GM11168 (cell line): ENCODE results near the gene MYD88.

Experiments
- in situ Hi-C: fragments of 300-500 bp; cut with MboI; formaldehyde crosslinking; loops from one replicate; pipeline ENCODE4 v1.12.0; 2022; ENCODE audit warnings: low sequenced_read_pairs; ENCODE audit not compliant: unreplicated experiment

MYD88 gene

GRCh38 chr3:38139191-38139590, 730 bp downstream of the MYD88 start:
- in situ Hi-C loops: loop anchor here (25.0 kb wide), 1 partner anchor 348 kb away; the partner anchor contains the start of gene EXOG

GRCh38 chr3:38139652-38140051, 1.2 kb downstream of the MYD88 start:
- in situ Hi-C loops: loop anchor here (25.0 kb wide), 1 partner anchor 348 kb away; the partner anchor contains the start of gene EXOG

- in situ Hi-C loops: loop anchor here (25.0 kb wide), 1 partner anchor 347 kb away; the partner anchor contains the start of gene EXOG
These were observed 2.1 kb downstream of the MYD88 start for GRCh38 chr3:38140326-38141172.

GRCh38 chr3:38141173-38141951, 2.9 kb downstream of the MYD88 start:
- in situ Hi-C loops: loop anchor here (25.0 kb wide), 1 partner anchor 346 kb away; the partner anchor contains the start of gene EXOG

GRCh38 chr3:38141952-38142273, 3.5 kb downstream of the MYD88 start:
- in situ Hi-C loops: loop anchor here (25.0 kb wide), 1 partner anchor 345 kb away; the partner anchor contains the start of gene EXOG

GRCh38 chr3:38142959-38143358, 4.5 kb downstream of the MYD88 start:
- in situ Hi-C loops: loop anchor here (25.0 kb wide), 1 partner anchor 344 kb away; the partner anchor contains the start of gene EXOG

GRCh38 chr3:38143511-38143910, 5.0 kb downstream of the MYD88 start:
- in situ Hi-C loops: loop anchor here (25.0 kb wide), 1 partner anchor 344 kb away; the partner anchor contains the start of gene EXOG

- in situ Hi-C loops: loop anchor here (25.0 kb wide), 1 partner anchor 341 kb away; the partner anchor contains the start of gene EXOG
These were observed 8.0 kb downstream of the MYD88 start for GRCh38 chr3:38146504-38146903.

- in situ Hi-C loops: loop anchor here (25.0 kb wide), 1 partner anchor 340 kb away; the partner anchor contains the start of gene EXOG
These were observed 9.0 kb downstream of the MYD88 start for GRCh38 chr3:38147421-38147820.

GRCh38 chr3:38148311-38148882, 9.9 kb downstream of the MYD88 start:
- in situ Hi-C loops: loop anchor here (25.0 kb wide), 1 partner anchor 339 kb away; the partner anchor contains the start of gene EXOG

- in situ Hi-C loops: loop anchor here (25.0 kb wide), 1 partner anchor 338 kb away; the partner anchor contains the start of gene EXOG
These were observed 11.2 kb downstream of the MYD88 start for GRCh38 chr3:38149708-38150107.

GRCh38 chr3:38150780-38151528, 12.5 kb downstream of the MYD88 start:
- in situ Hi-C loops: no loop called here

GRCh38 chr3:38151667-38152265, 13.3 kb downstream of the MYD88 start:
- in situ Hi-C loops: no loop called here

GRCh38 chr3:38152609-38153008, 14.1 kb downstream of the MYD88 start:
- in situ Hi-C loops: no loop called here

- in situ Hi-C loops: no loop called here
These were observed 14.8 kb downstream of the MYD88 start for GRCh38 chr3:38153221-38153620.

- in situ Hi-C loops: no loop called here
These were observed 15.6 kb downstream of the MYD88 start for GRCh38 chr3:38154033-38154494.

GRCh38 chr3:38154625-38155255, 16.3 kb downstream of the MYD88 start:
- in situ Hi-C loops: no loop called here

- in situ Hi-C loops: no loop called here
These were observed 17.4 kb downstream of the MYD88 start for GRCh38 chr3:38155825-38156224.

GRCh38 chr3:38157117-38157516, 18.7 kb downstream of the MYD88 start:
- in situ Hi-C loops: no loop called here
